ENCODE measurements around the gene NTM.

- TF ChIP-seq EZH2 (IDR thresholded peaks at IDR 0.05; ENCODE audit: low read depth, low read length, severe bottlenecking) = no peak
- TF ChIP-seq EP300 (IDR thresholded peaks at IDR 0.05; ENCODE audit: borderline replicate concordance in 1 of 2, low read depth in 2 of 2, low read length in 2 of 2) = no peak
- no peak for TF ChIP-seq PHF8 (conservative IDR thresholded peaks at IDR 0.05; ENCODE audit: low read depth, low read length)
- TF ChIP-seq CHD7 (IDR thresholded peaks at IDR 0.05; ENCODE audit: insufficient replicate concordance, low read length) = no peak
- TF ChIP-seq, protein P1, sequence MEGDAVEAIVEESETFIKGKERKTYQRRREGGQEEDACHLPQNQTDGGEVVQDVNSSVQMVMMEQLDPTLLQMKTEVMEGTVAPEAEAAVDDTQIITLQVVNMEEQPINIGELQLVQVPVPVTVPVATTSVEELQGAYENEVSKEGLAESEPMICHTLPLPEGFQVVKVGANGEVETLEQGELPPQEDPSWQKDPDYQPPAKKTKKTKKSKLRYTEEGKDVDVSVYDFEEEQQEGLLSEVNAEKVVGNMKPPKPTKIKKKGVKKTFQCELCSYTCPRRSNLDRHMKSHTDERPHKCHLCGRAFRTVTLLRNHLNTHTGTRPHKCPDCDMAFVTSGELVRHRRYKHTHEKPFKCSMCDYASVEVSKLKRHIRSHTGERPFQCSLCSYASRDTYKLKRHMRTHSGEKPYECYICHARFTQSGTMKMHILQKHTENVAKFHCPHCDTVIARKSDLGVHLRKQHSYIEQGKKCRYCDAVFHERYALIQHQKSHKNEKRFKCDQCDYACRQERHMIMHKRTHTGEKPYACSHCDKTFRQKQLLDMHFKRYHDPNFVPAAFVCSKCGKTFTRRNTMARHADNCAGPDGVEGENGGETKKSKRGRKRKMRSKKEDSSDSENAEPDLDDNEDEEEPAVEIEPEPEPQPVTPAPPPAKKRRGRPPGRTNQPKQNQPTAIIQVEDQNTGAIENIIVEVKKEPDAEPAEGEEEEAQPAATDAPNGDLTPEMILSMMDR (IDR thresholded peaks at IDR 0.05; ENCODE audit: control extremely low read depth in 1 of 3, insufficient read depth in 1 of 3, low read depth in 1 of 3, low read length in 3 of 3) = no peak
Observed at GRCh38 chr11:131824771-131825170, 454.4 kb downstream of the NTM start.
